GM20000 (cell line): Measurements from ENCODE around the gene CLK2.
A peak's percentile ranks its signal among the peaks of the same experiment; 100 is the strongest.
"Not testable (repeated sequence)": the region's sequence is repeated elsewhere in the genome, so short reads cannot be mapped to it uniquely, and the experiment has no call there.

Source experiments
- DNase-seq: peaks from one replicate; pipeline ENCODE4 v3.0.0; 2012; ENCODE audit warnings: low spot score
- CTCF ChIP-seq: IDR thresholded peaks from 2 replicates; pipeline ENCODE4 v1.5.1; 2012; ENCODE audit warnings: mild to moderate bottlenecking, control low read depth; ENCODE audit errors: extremely low read depth, missing control alignments

The CLK2 gene

GRCh38 chr1:155236451-155236850, 36.9 kb downstream of the CLK2 start:
- TF ChIP-seq CTCF, result no peak
- DNase-seq, result no peak

- DNase-seq, result not testable (repeated sequence)
Observed at GRCh38 chr1:155235375-155235774, 37.9 kb downstream of the CLK2 start.

GRCh38 chr1:155233502-155233901, 39.8 kb downstream of the CLK2 start:
- DNase-seq, result not testable (repeated sequence)

GRCh38 chr1:155232001-155232978, 41.0 kb downstream of the CLK2 start:
- DNase-seq, result not testable (repeated sequence)

- DNase-seq, result not testable (repeated sequence)
Observed at GRCh38 chr1:155231302-155231701, 42.0 kb downstream of the CLK2 start.

- TF ChIP-seq CTCF, result no peak
Observed at GRCh38 chr1:155228096-155228427, 45.2 kb downstream of the CLK2 start.

GRCh38 chr1:155227261-155228095, 45.8 kb downstream of the CLK2 start:
- DNase-seq, result peak; percentile 97

More at GRCh38 chr1:155228096-155228427, 45.2 kb downstream of the CLK2 start:
- DNase-seq, result no peak

GRCh38 chr1:155226910-155227260, 46.4 kb downstream of the CLK2 start:
- TF ChIP-seq CTCF, result no peak
- DNase-seq, result peak; percentile 41

More at GRCh38 chr1:155227261-155228095, 45.8 kb downstream of the CLK2 start:
- TF ChIP-seq CTCF, result no peak

GRCh38 chr1:155226188-155226909, 47.0 kb downstream of the CLK2 start:
- DNase-seq, result peak; percentile 72
- TF ChIP-seq CTCF, result peak; percentile 43

- not testable (repeated sequence) for DNase-seq
Observed at GRCh38 chr1:155225404-155225759, 47.9 kb downstream of the CLK2 start.
